HG03095 (cell line): ENCODE results near the gene GATAD2A.

Experiments
- ATAC-seq: cut with Tn5 transposase; IDR thresholded peaks from one replicate; pipeline ENCODE4 v1.9.1; 2021; ENCODE audit warnings: moderate library complexity; ENCODE audit not compliant: unreplicated experiment

The GATAD2A gene

GRCh38 chr19:19504754-19505668 is 99.5 kb downstream of the GATAD2A start:
- no peak for ATAC-seq

DNA sequence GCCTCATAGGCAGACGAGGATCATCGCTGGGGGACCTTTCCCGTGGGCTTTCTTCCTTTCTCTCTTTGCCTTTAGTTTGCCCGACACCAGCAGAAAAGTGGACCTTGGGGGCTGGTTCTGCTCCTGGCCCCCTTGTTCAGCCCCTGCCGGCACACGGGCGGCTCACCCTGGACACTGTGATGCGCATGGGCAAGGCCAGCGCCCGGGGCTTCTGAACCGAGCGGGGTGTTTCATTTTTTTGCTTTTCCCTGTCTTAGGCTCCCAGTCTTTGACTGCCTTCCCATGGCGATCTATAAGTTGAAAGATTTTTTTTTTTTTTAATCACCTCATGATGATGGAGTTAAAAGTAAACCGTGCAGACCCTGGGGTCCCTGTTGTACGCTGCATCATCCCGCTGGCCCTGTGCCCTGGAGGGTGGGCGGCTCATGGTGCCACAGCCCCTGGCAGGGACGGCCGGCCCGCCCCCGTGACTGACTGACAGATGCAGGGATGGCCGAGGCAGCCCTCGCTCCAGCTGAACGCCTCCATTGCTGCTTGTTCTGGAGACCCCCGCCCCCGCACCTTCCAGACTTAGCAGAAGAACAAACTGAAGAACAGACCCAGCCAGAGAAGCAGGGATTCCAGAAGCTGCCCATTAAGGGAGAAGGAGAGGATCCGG is 100.3 kb downstream of the GATAD2A start:
- no peak for ATAC-seq

DNA sequence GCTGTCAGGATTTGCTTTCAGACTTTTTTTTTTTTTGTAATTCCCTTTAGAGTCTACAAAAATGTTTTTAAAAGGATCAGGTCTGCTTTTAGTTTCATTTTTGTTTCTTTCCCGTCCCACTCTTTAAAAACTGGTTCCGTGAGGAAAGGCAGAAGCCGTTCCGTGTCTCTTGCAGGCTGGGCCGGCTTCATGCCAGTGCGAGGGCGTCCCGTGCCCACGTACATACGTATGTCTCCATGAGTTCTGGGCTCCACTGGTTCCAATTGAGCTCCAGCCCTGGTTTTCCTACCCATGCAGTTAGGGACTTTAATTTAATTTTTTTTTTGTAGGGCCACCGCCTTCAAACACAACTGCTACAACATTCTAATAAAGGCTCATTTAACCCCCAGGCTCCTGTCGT is 101.1 kb downstream of the GATAD2A start:
- no peak for ATAC-seq

DNA sequence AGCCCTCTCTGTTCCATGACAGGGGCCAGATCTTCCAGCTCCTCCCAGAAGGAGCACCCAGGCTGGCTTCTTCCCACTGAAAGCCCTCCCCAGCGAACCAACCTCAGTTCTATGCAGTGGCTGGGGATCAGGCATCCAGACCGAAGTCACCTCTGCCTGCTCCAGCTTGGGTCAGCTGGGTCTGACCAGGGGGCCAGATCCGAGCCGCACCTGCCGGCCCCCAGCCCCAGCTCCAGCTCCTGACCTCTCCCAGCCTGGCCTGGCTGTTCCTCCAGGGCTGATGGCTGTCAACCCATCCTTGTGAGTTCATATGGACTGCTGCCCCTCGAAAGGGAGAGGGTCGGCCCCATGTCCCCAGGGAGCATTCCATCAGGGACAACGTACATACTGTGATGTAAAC is 101.9 kb downstream of the GATAD2A start:
- ATAC-seq = no peak

- ATAC-seq = no peak
These were observed 102.7 kb downstream of the GATAD2A start for GRCh38 chr19:19508217-19508616.

DNA sequence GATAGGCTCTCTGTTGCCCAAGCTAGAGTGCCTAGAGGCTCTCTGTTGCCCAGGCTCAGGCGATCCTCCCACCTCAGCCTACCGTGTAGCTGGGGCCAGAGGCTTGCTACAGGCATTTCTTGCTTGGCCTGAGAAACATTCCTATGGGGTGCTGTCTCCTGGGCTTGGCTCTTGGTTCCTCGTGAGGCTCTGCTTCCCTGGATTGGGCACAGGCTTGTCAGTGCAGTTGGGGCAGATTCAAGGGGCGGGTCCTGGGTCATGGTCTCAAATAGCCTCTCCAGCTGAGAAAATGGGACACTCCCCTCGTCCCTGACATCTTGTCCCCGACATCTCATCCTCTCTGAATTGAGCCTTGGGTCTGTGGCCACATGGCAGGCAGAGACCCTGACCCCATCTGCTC is 105.0 kb downstream of the GATAD2A start:
- no peak for ATAC-seq

DNA sequence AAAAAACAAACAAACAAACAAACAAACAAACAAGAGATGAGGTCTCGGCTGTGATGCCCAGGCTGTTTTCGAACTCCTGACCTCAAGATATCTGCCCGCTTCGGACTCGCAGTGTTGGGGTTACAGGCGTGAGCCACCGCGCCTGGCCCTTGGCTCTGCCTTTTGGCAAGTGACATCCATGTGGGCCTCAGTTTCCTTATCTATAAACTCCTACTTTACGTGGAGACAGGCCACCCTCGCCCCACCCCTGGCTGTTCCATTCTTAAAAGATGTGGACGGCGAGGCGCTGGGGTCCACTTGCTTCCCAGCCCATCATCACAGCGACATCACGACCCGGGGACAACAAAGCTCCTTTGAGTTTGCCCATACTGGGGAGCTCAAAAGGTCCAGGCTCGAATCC is 108.2 kb downstream of the GATAD2A start:
- ATAC-seq = no peak

DNA sequence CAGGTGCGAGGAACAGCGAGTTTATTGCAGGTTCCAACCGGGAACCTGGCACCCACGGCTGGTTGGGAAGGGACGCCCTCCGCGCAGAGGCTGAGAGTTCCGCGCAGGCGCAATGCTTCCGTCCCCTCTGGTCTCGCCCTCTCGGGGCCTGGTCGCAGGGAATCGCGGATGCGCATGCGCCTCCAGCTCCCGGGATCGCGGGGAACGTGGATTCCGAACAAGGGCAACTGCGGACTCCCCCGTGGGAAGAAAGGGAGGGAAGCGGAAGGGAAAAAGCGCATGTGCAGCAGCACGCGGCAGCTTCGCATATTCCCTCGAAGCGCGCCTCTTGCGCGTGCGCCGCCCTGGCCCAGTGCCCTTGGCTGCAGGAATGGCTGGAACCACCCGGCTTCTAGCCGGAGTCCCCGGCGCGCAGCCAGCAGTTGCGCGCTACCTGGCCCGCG is 108.8 kb downstream of the GATAD2A start:
- no peak for ATAC-seq

DNA sequence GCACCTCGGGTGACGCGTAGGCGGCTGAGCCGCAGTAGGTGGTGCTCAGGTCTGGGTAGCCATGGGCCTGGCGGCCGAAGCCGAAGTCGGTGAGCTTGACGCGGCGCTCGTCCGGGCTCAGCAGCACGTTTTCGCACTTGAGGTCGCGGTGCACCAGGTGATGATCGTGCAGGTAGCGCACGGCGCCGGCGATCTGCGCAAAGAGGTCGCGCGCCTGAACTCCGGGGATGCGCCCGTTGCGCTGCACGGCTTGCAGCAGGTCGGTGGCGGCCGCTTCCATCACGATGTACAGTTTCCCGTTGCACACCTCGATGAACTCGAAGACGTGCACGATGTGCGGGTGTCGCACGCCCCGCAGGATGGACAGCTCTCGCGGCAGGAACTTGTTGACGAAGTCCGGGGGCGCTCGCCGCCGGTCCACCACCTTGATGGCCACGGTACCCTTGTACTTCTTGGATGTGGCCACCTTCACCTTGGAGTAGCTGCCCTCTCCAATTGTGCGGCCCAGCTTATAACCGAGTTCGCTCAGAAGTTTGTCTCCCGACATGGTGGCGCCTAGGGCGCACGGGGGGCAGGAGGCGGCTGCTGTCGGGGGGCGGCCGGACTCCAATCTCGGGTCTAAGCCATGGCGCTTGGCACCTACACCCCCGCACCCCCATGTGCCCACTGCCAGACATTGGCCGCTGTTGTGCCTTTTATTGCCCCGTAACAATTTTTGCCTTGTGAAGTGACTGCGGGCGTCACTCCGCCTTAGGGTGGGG is 109.6 kb downstream of the GATAD2A start, which contains the start of gene TSSK6:
Gene TSSK6 (minus strand): TSS at position 668 of the 761 bp plus-strand sequence. CDS start 121 bp downstream, at position 547.
- ATAC-seq = no peak

- ATAC-seq = peak; percentile 69
These were observed 110.4 kb downstream of the GATAD2A start, which contains the start of gene NDUFA13 for GRCh38 chr19:19515642-19516519. Gene NDUFA13 (plus strand): TSS chr19:19516225. CDS start chr19:19516239, 14 bp downstream.

DNA sequence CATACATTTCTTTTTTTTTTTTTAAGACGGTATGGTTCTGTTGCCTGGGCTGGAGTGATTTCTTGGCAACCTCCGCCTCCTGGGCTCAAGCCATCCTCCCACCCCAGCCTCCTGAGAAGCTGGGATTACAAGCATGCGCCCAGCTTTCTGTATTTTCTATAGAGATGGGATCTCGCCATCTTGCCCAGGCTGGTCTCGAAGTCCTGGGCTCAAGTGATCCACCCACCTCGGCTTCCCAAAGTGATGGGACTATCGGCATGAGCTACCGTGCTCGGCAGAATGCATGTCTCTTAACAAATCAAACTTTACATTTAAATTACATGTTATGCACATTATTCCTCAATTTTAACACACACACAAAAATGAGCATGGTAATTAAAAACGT is 111.8 kb downstream of the GATAD2A start:
- no peak for ATAC-seq

GRCh38 chr19:19520989-19521388 is 115.5 kb downstream of the GATAD2A start:
- ATAC-seq = no peak

DNA sequence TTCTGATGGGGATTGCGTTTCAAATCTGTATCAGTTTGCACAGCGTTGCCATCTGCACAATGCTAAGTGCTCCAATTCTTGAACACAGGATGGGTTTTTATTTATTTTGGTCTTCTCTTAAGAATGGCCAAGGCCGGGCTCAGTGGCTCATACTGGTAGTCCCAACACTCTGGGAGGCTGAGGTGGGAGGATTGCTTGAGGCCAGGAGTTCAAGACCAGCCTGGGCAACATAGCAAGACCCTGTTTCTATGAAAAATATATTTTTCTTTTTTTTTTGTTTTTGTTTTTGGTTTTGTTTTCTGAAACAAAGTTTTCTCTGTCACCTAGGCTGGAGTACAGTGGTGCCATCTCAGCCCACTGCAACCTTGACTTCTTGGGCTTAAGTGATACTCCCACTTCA is 117.7 kb downstream of the GATAD2A start:
- no peak for ATAC-seq

GRCh38 chr19:19524053-19524452 is 118.6 kb downstream of the GATAD2A start:
- no peak for ATAC-seq

- no peak for ATAC-seq
These were observed 120.3 kb downstream of the GATAD2A start for GRCh38 chr19:19525611-19526380.

DNA sequence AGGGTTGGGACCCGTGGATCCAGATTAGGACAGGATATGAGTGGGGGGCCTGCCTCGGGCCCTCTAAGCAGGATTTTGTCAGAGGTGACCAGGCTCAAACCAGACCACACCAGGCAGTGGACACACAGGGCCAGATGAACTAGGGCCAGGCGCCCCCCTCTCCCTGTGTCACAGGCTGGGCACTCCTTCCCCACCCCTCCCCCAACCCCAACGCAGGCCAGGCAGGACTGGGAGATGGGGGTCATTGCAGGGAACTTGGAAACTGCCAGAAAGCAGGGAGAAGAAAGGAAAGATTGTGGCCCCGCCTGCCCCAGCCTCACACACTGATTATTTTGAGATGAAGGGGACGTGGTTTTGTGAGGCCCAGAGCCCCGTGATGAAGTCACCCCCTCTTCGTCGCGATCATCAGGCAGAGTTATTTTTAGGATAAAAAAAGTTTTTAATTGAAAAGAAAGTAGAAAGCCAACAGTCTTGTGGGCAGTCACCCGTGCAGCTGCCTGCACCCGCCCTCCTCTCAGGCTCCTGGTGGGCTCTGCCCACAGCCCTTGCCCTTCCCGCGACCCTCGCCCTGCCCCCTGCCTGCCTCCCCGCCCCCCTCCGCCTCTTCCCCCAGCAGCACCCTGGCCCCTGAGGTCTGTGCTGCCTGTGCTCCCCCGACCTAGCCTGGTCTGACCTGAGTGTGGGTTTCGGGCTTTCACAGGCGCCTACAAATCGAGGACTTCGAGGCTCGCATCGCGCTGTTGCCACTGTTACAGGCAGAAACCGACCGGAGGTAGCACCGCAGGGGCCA is 121.3 kb downstream of the GATAD2A start:
- ATAC-seq = no peak

DNA sequence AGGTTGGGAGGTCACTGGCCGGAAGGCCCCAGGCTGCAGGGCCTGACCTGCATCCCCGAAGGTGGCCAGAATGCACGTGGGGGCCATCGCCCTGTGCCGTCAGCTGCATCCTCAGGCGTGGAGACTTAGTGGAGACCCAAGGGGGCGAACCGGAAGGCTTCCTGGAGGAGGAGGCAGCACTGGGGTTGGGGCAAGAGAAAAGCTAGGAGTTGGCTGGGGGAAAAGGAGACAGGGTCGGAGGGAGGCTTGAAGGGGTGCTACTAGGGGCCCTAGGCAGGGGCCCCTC is 121.8 kb downstream of the GATAD2A start:
- no peak for ATAC-seq

DNA sequence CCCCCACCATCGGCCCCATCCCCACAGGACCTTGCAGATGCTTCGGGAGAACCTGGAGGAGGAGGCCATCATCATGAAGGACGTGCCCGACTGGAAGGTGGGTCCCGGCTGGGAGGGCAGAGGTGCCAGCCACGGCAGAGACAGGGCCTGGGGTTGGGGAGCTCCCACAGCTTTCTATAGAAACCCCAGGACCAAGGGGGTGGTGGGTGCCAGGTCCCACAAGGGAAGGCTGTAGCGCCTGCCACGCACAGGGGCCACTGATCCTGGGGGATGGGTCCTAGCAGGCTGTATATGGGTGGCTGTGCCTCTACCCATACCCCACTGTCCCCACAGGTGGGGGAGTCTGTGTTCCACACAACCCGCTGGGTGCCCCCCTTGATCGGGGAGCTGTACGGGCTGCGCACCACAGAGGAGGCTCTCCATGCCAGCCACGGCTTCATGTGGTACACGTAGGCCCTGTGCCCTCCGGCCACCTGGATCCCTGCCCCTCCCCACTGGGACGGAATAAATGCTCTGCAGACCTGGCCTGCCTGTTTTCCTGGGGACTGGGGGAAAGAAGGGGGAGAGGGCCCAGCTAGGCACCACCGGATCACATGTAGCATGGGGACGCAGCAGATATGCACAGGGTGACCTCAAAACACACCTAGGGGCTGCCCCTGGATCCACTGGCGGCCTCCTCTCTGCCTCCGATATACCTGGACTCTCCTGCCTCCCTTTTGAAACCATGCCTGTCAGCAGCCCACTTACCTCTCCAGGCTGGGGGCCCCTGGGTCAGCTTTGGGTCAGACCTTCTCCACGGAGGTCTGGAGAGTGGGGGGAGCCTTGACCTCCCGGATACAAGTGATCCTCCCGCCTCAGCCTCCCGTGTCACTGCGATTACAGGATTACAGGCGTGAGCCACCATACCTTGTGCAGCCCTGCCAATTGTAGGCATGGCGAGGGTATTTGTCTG is 122.5 kb downstream of the GATAD2A start:
- ATAC-seq = no peak
